K562 (cell line): ENCODE results near the gene MYBPHL. TPM values are rescaled to one million over a fixed set of nuclear protein-coding genes. Genes with fewer than 3 reads are reported as not detected.

Experiments used
- ATAC-seq: fragments of 200-7000 bp; cut with Tn5 transposase; 3 replicates; pipeline ENCODE4 v1.9.1; 2020; ENCODE audit warnings: moderate library complexity
- BruUV-seq: library from RNA; stranded (reverse); fragments of 400-500 nt; replicated peaks from 2 replicates; lab custom pipeline; 2021; lab: Mats Ljungman, UMichigan
- CTCF ChIA-PET: fragments of 300-600 bp; formaldehyde crosslinking; extraction: SDS; loops from one replicate; lab custom pipeline; 2021; ENCODE audit warnings: low intra/inter-chr PET ratio; lab: Yijun Ruan, JAX
- POLR2A ChIA-PET: fragments of 300-600, 350-650 bp; sonication (Branson Sonifier 250); formaldehyde crosslinking; extraction: SDS; loops from one replicate; lab custom pipeline; 2021; ENCODE audit warnings: antibody characterized with exemption, inconsistent platforms; lab: Yijun Ruan, JAX
- DNase-seq, 4 experiments: peaks; one replicate each; pipeline versions ENCODE4 v3.0.0 to v3.0.0-alpha.2; 2011 to 2018; ENCODE audit warnings: low spot score in 3 of 4, mixed read lengths in 3 of 4; ENCODE audit errors: extremely low read depth in 1 of 4
- FAIRE-seq: peaks from 2 replicates; lab custom pipeline; 2011; peaks lifted over from hg19 to GRCh38; lab: Jason Lieb, UNC
- H2AFZ ChIP-seq: 2 replicates; pipeline ENCODE4 v1.6.0; 2011; ENCODE audit warnings: low read depth, low read length, control low read depth, inconsistent platforms
- H3K27ac ChIP-seq: fragments of 200-600 bp; 3 replicates; pipeline ENCODE4 v1.8.0; 2011; ENCODE audit warnings: low read depth, mild to moderate bottlenecking, control low read depth, inconsistent platforms, low read length, moderate library complexity, mixed read lengths; ENCODE audit errors: extremely low read depth
- H3K27me3 ChIP-seq, 2 experiments: fragments of 300-600 bp in 1 of 2; 2 replicates in 1 of 2; 3 replicates in 1 of 2; pipeline versions ENCODE4 v1.6.0 to v1.8.0; 2011; ENCODE audit warnings: inconsistent platforms in 2 of 2, low read length in 2 of 2, mild to moderate bottlenecking in 1 of 2, mixed read lengths in 1 of 2, moderate library complexity in 1 of 2; ENCODE audit not compliant: control insufficient read depth in 2 of 2, insufficient read depth in 2 of 2
- H3K36me3 ChIP-seq: fragments of 300-600 bp; 3 replicates; pipeline ENCODE4 v1.8.0; 2011; ENCODE audit warnings: mild to moderate bottlenecking, low read length, inconsistent platforms; ENCODE audit not compliant: control insufficient read depth, insufficient read depth
- H3K4me1 ChIP-seq, 2 experiments: fragments of 200-600 bp in 1 of 2; replicated peaks in 1 of 2; 2 replicates in 1 of 2; 3 replicates in 1 of 2; pipeline versions ENCODE4 v1.5.1 to v1.8.0; 2011; ENCODE audit warnings: inconsistent platforms in 2 of 2, low read length in 2 of 2, mild to moderate bottlenecking in 1 of 2, mixed read lengths in 1 of 2, moderate library complexity in 1 of 2; ENCODE audit not compliant: control insufficient read depth in 2 of 2, insufficient read depth in 2 of 2
- H3K4me2 ChIP-seq: 2 replicates; pipeline ENCODE4 v1.6.1; 2011; ENCODE audit warnings: low read length, control low read depth, inconsistent platforms, mixed read lengths; ENCODE audit not compliant: insufficient read depth
- H3K4me3 ChIP-seq: fragments of 200-600 bp; sonication (generic), shearing (Covaris generic); 2 replicates; pipeline ENCODE4 v1.5.1; 2016; ENCODE audit warnings: control low read depth, inconsistent platforms
- H3K79me2 ChIP-seq: fragments of 200-600 bp; 3 replicates; pipeline ENCODE4 v1.8.0; 2011; ENCODE audit warnings: low read length, inconsistent platforms; ENCODE audit not compliant: control insufficient read depth, insufficient read depth
- H3K9ac ChIP-seq, 2 experiments: 2 replicates each; pipeline versions ENCODE4 v1.6.0 to v1.6.1; 2011; ENCODE audit warnings: low read depth in 2 of 2, low read length in 2 of 2, control low read depth in 1 of 2, inconsistent platforms in 1 of 2, mild to moderate bottlenecking in 1 of 2, mixed read lengths in 1 of 2; ENCODE audit not compliant: insufficient read depth in 1 of 2
- H3K9me1 ChIP-seq: one replicate; pipeline ENCODE4 v1.6.0; 2011; ENCODE audit warnings: inconsistent platforms, mild to moderate bottlenecking, low read length, moderate library complexity; ENCODE audit not compliant: control insufficient read depth, insufficient read depth
- H3K9me3 ChIP-seq: replicated peaks from 2 replicates; pipeline ENCODE4 v1.5.1; 2011; ENCODE audit warnings: low read depth, low read length, inconsistent platforms; ENCODE audit not compliant: control insufficient read depth, insufficient read depth
- H4K20me1 ChIP-seq: replicated peaks from 2 replicates; pipeline ENCODE4 v1.6.1; 2011; ENCODE audit warnings: low read length, inconsistent platforms, mixed read lengths; ENCODE audit not compliant: control insufficient read depth, insufficient read depth
- ATF7 ChIP-seq: fragments of 450-650 bp; IDR thresholded peaks from 2 replicates; pipeline ENCODE4 v1.7.1; 2014; ENCODE audit warnings: mild to moderate bottlenecking, moderate library complexity
- BCOR ChIP-seq: fragments of 450-650 bp; IDR thresholded peaks from 2 replicates; pipeline ENCODE4 v1.6.1; 2016
- CEBPG ChIP-seq, 3 experiments: fragments of 200-800 bp in 1 of 3; sonication (Bioruptor generic) in 1 of 3; sonication (generic) in 1 of 3; formaldehyde crosslinking in 1 of 3; IDR thresholded peaks in 2 of 3; conservative IDR thresholded peaks in 1 of 3; 2 replicates each; pipeline versions ENCODE4 v1.6.1 to v1.8.0; 2016 to 2022; ENCODE audit warnings: missing compliant biosample characterization in 2 of 3, missing genetic modification characterization in 2 of 3, mild to moderate bottlenecking in 1 of 3, missing genetic modification reagents in 1 of 3
- ESRRA ChIP-seq: fragments of 450-650 bp; IDR thresholded peaks from 2 replicates; pipeline ENCODE4 v1.6.1; 2014; ENCODE audit warnings: low read depth, mild to moderate bottlenecking, moderate library complexity, borderline replicate concordance
- ETV1 ChIP-seq: fragments of 450-650 bp; conservative IDR thresholded peaks from 2 replicates; pipeline ENCODE4 v1.6.1; 2016; ENCODE audit warnings: missing genetic modification characterization, control low read depth, low read depth, missing compliant biosample characterization
- MEIS2 ChIP-seq: fragments of 450-650 bp; IDR thresholded peaks from 2 replicates; pipeline ENCODE4 v1.6.1; 2014; ENCODE audit warnings: mild to moderate bottlenecking; ENCODE audit not compliant: partially characterized antibody
- NCOA6 ChIP-seq: fragments of 450-650 bp; IDR thresholded peaks from 2 replicates; pipeline ENCODE4 v1.6.1; 2017; ENCODE audit warnings: mild to moderate bottlenecking
- POU5F1 ChIP-seq: fragments of 150-350 bp; IDR thresholded peaks from 2 replicates; pipeline ENCODE4 v1.6.1; 2014; ENCODE audit warnings: borderline replicate concordance, low read length, low read depth, mild to moderate bottlenecking; ENCODE audit not compliant: partially characterized antibody
- RBFOX2 ChIP-seq: fragments of 200-400 bp; formaldehyde crosslinking; IDR thresholded peaks from 2 replicates; pipeline ENCODE4 v1.6.1; 2017; ENCODE audit warnings: low read depth, mild to moderate bottlenecking, low read length, moderate library complexity
- SAFB2 ChIP-seq: fragments of 200-400 bp; formaldehyde crosslinking; IDR thresholded peaks from 2 replicates; pipeline ENCODE4 v1.6.1; 2018; ENCODE audit warnings: borderline replicate concordance, low read length, low read depth, moderate library complexity; ENCODE audit not compliant: severe bottlenecking
- SMAD1 ChIP-seq: fragments of 150-350 bp; IDR thresholded peaks from 2 replicates; pipeline ENCODE4 v1.6.1; 2014; ENCODE audit warnings: low read length, low read depth; ENCODE audit not compliant: partially characterized antibody
- SMARCA4 ChIP-seq: fragments of 450-650 bp; IDR thresholded peaks from 2 replicates; pipeline ENCODE4 v1.6.1; 2016
- SOX6 ChIP-seq: fragments of 450-650 bp; IDR thresholded peaks from 2 replicates; pipeline ENCODE4 v1.6.1; 2014; ENCODE audit warnings: mild to moderate bottlenecking
- SRF ChIP-seq, 2 experiments: fragments of 250-450, 450-650 bp in 1 of 2; sonication (Bioruptor Pico) in 1 of 2; sonication (generic) in 1 of 2; formaldehyde crosslinking; IDR thresholded peaks; 2 replicates each; pipeline versions ENCODE4 v1.5.0 to v1.5.1; 2020 to 2022; ENCODE audit warnings: mild to moderate bottlenecking in 1 of 2, missing genetic modification reagents in 1 of 2
- TAF7 ChIP-seq: fragments of 450-650 bp; IDR thresholded peaks from 2 replicates; pipeline ENCODE4 v1.6.1; 2016; ENCODE audit warnings: missing genetic modification characterization, missing compliant biosample characterization
- TAF9B ChIP-seq: fragments of 450-650 bp; IDR thresholded peaks from 2 replicates; pipeline ENCODE4 v1.6.1; 2018; ENCODE audit warnings: mild to moderate bottlenecking; ENCODE audit not compliant: partially characterized antibody
- TCF7L2 ChIP-seq: fragments of 150-350 bp; IDR thresholded peaks from 2 replicates; pipeline ENCODE4 v1.6.1; 2016; ENCODE audit warnings: low read depth, mild to moderate bottlenecking, low read length, moderate library complexity
- THRB ChIP-seq: fragments of 450-650 bp; formaldehyde crosslinking; conservative IDR thresholded peaks from 2 replicates; pipeline ENCODE4 v1.4.0; 2022; ENCODE audit warnings: mild to moderate bottlenecking, missing genetic modification characterization
- TRIM24 ChIP-seq, 2 experiments: fragments of 450-650 bp; IDR thresholded peaks; 2 replicates each; pipeline ENCODE4 v1.6.1; 2016
- U2AF1 ChIP-seq: fragments of 200-400 bp; formaldehyde crosslinking; optimal IDR thresholded peaks from 2 replicates; pipeline ENCODE3; 2017; ENCODE audit warnings: mild to moderate bottlenecking, low read depth, low read length, moderate library complexity
- ZBTB8A ChIP-seq: fragments of 450-650 bp; IDR thresholded peaks from 2 replicates; pipeline ENCODE4 v1.6.1; 2018; ENCODE audit warnings: mild to moderate bottlenecking, moderate library complexity; ENCODE audit not compliant: partially characterized antibody
- ZFP36 ChIP-seq: fragments of 150-350 bp; IDR thresholded peaks from 2 replicates; pipeline ENCODE4 v1.6.1; 2018; ENCODE audit warnings: low read length, low read depth; ENCODE audit not compliant: partially characterized antibody
- ZNF197 ChIP-seq: fragments of 200-800 bp; sonication (Bioruptor generic); IDR thresholded peaks from 2 replicates; pipeline ENCODE4 v1.6.1; 2016; ENCODE audit warnings: low read depth, missing genetic modification characterization, missing compliant biosample characterization
- ZNF311 ChIP-seq: fragments of 250-450 bp; sonication (Bioruptor Pico); IDR thresholded peaks from 2 replicates; pipeline ENCODE4 v1.4.0; 2020; ENCODE audit warnings: mild to moderate bottlenecking, moderate library complexity
- WGBS: fragments of 100-300 bp; shearing (Covaris generic); methylation state at CpG from one replicate; pipeline ENCODE4 v1.1.6; 2016; ENCODE audit warnings: low coverage, mixed read lengths; ENCODE audit not compliant: insufficient coverage; ENCODE audit errors: missing lambda C conversion rate; 5-methylcytosine and 5-hydroxymethylcytosine counted together
- in situ Hi-C: fragments of 300-500 bp; cut with MboI; formaldehyde crosslinking; loops from 4 replicates; pipeline ENCODE4 v1.15.0; 2018; ENCODE audit warnings: inconsistent platforms, mixed read lengths
- intact Hi-C: fragments of 100-400 bp; cut with micrococcal nuclease; formaldehyde crosslinking; loops from 2 replicates; pipeline ENCODE4 v1.14.2; 2022
- polyA plus RNA-seq, 8 experiments: library from polyadenylated mRNA; depleted of rRNA in 4 of 8; stranded (reverse) in 5 of 8; unstranded in 3 of 8; fragments of >200 nt; fragmentation: Nextera tagmentation in 2 of 8; fragmentation: Illumina TruSeq in 1 of 8; extraction: Ambion mirVana in 2 of 8; extraction: Trizol in 1 of 8; gene quantifications; 2 replicates each; pipeline versions ENCODE4 v1.2.1 to v1.2.3, GENCODE V29; 2011 to 2014; ENCODE audit warnings: inconsistent platforms in 1 of 8, missing spikeins in 1 of 8
- total RNA-seq, 7 experiments: library from RNA; depleted of rRNA in 6 of 7; stranded (reverse); fragments of >200 nt in 6 of 7; fragmentation: Illumina TruSeq in 2 of 7; extraction: Trizol in 2 of 7; gene quantifications; 2 replicates each; pipeline versions ENCODE4 v1.2.1 to v1.2.3, GENCODE V29; 2011 to 2021; ENCODE audit warnings: low replicate concordance in 1 of 7

The MYBPHL gene
- total and polyA plus RNA-seq, 9 of the 15 experiments (the other 6 are each of a cell fraction or from before 2014, with no cell fraction given), result 0.20 to 1.9 (median 0.33) TPM

GRCh38 chr1:109300650-109301151 is 6.1 kb downstream of the MYBPHL start:
- H3K4me3 ChIP-seq, result no peak overlapping the region
- H3K27me3 ChIP-seq, result no peaks in the 10 kb centered on the region
- no peaks in the 10 kb centered on the region for H3K9me1 ChIP-seq
- H4K20me1 ChIP-seq, result no peaks in the 10 kb centered on the region
- no TSS peak for BruUV-seq
- peak overlapping the region; percentile 8; the same call in 1 of the 2 replicates for H3K4me2 ChIP-seq
- H2AFZ ChIP-seq, result peak overlapping the region; percentile 75
- ATAC-seq (peak; percentile 70), DNase-seq (peak; percentile 50 to 71 (median 65)), FAIRE-seq (peak; percentile 49)
- no peaks in the 10 kb centered on the region for H3K79me2 ChIP-seq
- in situ Hi-C loops (no loop called here), intact Hi-C loops (no loop called here)
- H3K36me3 ChIP-seq, result no peaks in the 10 kb centered on the region
- H3K4me1 ChIP-seq, result peaks cover 28 to 33% of the 10 kb centered on the region in 2 experiments
- peak overlapping the region; percentile 5 to 84; a peak in 3 of 4 replicates for H3K9ac ChIP-seq
- CTCF ChIA-PET, result no interaction called here
- H3K27ac ChIP-seq, result 0 out of 3 replicates have a peak overlapping the region, but pooled peaks have one; percentile 0
- 34% methylated on average over 16 of the region's 16 CpGs for WGBS
- POLR2A ChIA-PET, result no interaction called here
- no peaks in the 10 kb centered on the region for H3K9me3 ChIP-seq
- TF ChIP-seq NCOA6 (peak; percentile 53; the same call in 1 of the 2 replicates), CEBPG (CRISPR knock-in tag; IDR thresholded peaks at IDR 0.05) (0 out of 2 replicates have a peak, but pooled peaks have one; percentile 18), CEBPG (tag; conservative IDR thresholded peaks at IDR 0.05 in 1 of 2, IDR thresholded peaks at IDR 0.05 in 1 of 2) (peak; percentile 46 to 70; a peak in 3 of 4 replicates), POU5F1 (no peak), ZNF197 (CRISPR knock-in tag) (no peak), SMAD1 (no peak), TCF7L2 (no peak), SRF (CRISPR knock-in tag; IDR thresholded peaks at IDR 0.05) (peak in 1 of 2 experiments; percentile 89; a peak in 1 of 4 replicates), THRB (CRISPR knock-in tag) (no peak), ZBTB8A (no peak), BCOR (no peak), ZFP36 (peak; percentile 6), SAFB2 (no peak), TAF7 (no peak), SOX6 (peak; percentile 26; the same call in 1 of the 2 replicates), ATF7 (peak; percentile 45), SMARCA4 (peak; percentile 39; the same call in 1 of the 2 replicates), U2AF1 (no peak), TAF9B (no peak), ESRRA (0 out of 2 replicates have a peak, but pooled peaks have one; percentile 16), RBFOX2 (peak; percentile 40; the same call in 1 of the 2 replicates), ZNF311 (no peak), ETV1 (0 out of 2 replicates have a peak, but pooled peaks have one; percentile 4), MEIS2 (no peak), TRIM24 (IDR thresholded peaks at IDR 0.05) (peak in 1 of 2 experiments; percentile 46; a peak in 1 of 4 replicates)
